AG09319 (cell line): ENCODE results near the gene C1orf35.

Experiments
- DNase-seq: peaks from one replicate; pipeline ENCODE4 v3.0.0-alpha.2; 2010; ENCODE audit warnings: low read depth; ENCODE audit errors: extremely low read depth
- TF ChIP-seq, protein P1 (sequence below): IDR thresholded peaks from 2 replicates; pipeline ENCODE4 v1.5.1; 2011; ENCODE audit warnings: low read depth, mild to moderate bottlenecking, inconsistent platforms, low read length, moderate library complexity

C1orf35 gene

GRCh38 chr1:228145463-228146416 is 42.6 kb upstream of the C1orf35 start:
- TF ChIP-seq, protein P1, sequence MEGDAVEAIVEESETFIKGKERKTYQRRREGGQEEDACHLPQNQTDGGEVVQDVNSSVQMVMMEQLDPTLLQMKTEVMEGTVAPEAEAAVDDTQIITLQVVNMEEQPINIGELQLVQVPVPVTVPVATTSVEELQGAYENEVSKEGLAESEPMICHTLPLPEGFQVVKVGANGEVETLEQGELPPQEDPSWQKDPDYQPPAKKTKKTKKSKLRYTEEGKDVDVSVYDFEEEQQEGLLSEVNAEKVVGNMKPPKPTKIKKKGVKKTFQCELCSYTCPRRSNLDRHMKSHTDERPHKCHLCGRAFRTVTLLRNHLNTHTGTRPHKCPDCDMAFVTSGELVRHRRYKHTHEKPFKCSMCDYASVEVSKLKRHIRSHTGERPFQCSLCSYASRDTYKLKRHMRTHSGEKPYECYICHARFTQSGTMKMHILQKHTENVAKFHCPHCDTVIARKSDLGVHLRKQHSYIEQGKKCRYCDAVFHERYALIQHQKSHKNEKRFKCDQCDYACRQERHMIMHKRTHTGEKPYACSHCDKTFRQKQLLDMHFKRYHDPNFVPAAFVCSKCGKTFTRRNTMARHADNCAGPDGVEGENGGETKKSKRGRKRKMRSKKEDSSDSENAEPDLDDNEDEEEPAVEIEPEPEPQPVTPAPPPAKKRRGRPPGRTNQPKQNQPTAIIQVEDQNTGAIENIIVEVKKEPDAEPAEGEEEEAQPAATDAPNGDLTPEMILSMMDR = no peak
- DNase-seq = no peak

GRCh38 chr1:228144993-228145343 is 41.8 kb upstream of the C1orf35 start:
- DNase-seq = no peak
- TF ChIP-seq, protein P1 = no peak

- TF ChIP-seq, protein P1 = no peak
- DNase-seq = no peak
Observed at GRCh38 chr1:228144193-228144992, 41.3 kb upstream of the C1orf35 start.

DNA sequence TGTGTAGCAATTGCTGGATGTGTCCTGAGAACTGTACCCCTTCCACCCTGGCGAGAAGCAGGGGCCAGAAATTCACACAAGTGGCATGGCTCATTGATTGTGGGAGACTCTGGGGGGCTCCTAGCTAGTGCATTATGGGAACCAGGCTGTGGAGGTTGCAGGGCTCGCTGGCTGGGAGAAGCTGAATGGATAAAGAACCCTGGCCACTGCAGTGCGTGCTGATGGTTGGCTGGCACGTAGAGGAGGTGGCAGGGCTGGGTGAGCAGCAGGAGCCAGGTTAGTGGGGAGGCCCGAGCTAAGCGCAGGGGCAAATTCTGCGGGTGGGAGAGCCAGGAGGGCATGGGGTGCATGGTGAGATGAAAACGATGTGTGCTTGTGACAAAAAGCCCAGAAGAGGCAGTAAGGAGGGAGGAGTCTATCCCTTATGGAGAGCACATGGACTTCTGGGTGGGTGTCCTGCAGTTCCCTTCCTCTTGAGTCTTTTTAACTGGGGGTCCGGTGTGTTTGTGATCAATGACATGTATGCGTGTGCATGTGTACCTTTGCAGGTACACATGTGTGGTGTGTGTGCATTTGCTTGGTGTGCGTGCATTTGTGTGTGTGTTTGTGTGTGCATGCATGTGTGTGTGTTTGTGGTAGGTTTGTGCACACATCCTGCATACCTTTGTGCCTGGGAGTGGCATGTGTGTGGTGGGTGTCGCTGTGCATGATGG is 40.5 kb upstream of the C1orf35 start:
- no peak for DNase-seq

DNA sequence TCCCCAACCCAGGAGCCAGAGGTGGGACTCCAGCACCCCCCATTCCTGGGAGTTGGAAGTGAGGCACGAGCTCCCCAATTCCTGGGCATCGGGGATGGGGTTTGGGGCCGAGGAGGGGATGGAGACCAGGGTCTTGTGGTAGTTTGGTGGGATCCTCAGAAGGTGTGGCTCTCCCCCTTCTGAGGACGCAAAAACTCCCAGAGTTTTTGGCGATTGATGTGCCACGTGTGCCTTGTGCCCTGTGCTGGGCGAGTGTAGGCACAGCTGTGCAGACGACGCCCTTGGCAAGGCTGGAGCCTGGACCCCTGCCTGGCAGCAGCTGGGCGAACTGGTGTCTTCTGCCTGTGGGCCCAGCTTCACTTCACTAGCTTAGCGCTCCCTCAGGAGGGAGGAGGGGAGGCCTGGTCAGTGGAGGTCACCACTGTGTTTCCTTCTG is 39.6 kb upstream of the C1orf35 start:
- DNase-seq = no peak
- TF ChIP-seq, protein P1 = no peak

More for the DNA sequence above, 40.5 kb upstream of the C1orf35 start:
- TF ChIP-seq, protein P1 = no peak

DNA sequence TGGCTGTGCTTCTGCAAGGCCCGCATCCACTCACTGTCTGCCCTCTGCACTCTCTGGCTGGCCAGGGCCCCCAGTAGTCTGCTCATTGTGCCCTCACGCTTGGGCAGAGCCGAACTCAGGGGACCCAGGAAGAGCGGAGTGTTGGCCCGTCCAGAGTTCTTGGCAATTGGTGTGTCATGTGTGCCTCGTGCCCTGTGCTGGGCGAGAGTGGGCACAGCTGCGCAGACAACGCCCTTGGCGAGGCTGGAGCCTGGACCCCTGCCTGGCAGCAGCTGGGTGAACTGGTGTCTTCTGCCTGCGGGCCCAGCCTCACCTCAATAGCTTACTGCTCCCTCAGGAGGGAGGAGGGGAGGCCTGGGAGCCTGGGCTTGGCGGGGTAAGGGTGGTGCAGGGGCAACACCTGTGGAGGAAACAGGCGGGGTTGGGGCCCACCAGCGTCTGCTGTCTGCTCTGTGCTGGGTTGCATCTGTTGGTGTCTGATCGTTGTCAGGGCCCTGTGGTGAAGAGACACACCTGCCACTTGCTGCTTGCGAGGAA is 39.1 kb upstream of the C1orf35 start:
- TF ChIP-seq, protein P1 = no peak

More for the DNA sequence above, 39.1 kb upstream of the C1orf35 start:
- DNase-seq = no peak
